Measurements from ENCODE around the gene EFHD2. TPM values are rescaled to one million over a fixed set of nuclear protein-coding genes. Genes with fewer than 3 reads are reported as not detected.

Gene EFHD2
- total and polyA plus RNA-seq, 2 of the 8 experiments (the other 6 are each of a cell fraction or from before 2014, with no cell fraction given) = 24.4 to 25.1 TPM

DNA sequence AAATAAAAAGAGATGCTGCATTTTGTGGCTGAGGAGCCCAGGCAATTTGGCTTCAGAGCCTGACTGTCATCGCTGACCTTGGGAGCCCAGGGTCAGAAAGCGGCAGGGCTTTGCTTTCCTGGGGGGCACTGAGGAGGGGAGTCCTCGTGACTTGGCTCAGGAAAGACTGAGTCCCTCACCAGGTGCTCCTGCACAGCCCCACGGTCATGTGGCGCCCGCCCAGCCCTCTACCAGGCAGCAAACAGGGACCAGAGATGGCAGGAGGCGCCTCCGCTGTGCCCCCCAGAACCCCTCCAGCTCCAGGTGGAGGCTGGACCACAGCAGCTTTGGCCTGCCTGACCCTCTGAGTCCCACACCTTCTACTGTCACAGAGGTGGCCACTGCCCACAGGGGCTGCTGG lies 13.2 kb downstream of the EFHD2 start (continued):
- no peak for TF ChIP-seq EZH2 (IDR thresholded peaks at IDR 0.05; ENCODE audit: low read depth, low read length, severe bottlenecking)
- TF ChIP-seq, protein P1, sequence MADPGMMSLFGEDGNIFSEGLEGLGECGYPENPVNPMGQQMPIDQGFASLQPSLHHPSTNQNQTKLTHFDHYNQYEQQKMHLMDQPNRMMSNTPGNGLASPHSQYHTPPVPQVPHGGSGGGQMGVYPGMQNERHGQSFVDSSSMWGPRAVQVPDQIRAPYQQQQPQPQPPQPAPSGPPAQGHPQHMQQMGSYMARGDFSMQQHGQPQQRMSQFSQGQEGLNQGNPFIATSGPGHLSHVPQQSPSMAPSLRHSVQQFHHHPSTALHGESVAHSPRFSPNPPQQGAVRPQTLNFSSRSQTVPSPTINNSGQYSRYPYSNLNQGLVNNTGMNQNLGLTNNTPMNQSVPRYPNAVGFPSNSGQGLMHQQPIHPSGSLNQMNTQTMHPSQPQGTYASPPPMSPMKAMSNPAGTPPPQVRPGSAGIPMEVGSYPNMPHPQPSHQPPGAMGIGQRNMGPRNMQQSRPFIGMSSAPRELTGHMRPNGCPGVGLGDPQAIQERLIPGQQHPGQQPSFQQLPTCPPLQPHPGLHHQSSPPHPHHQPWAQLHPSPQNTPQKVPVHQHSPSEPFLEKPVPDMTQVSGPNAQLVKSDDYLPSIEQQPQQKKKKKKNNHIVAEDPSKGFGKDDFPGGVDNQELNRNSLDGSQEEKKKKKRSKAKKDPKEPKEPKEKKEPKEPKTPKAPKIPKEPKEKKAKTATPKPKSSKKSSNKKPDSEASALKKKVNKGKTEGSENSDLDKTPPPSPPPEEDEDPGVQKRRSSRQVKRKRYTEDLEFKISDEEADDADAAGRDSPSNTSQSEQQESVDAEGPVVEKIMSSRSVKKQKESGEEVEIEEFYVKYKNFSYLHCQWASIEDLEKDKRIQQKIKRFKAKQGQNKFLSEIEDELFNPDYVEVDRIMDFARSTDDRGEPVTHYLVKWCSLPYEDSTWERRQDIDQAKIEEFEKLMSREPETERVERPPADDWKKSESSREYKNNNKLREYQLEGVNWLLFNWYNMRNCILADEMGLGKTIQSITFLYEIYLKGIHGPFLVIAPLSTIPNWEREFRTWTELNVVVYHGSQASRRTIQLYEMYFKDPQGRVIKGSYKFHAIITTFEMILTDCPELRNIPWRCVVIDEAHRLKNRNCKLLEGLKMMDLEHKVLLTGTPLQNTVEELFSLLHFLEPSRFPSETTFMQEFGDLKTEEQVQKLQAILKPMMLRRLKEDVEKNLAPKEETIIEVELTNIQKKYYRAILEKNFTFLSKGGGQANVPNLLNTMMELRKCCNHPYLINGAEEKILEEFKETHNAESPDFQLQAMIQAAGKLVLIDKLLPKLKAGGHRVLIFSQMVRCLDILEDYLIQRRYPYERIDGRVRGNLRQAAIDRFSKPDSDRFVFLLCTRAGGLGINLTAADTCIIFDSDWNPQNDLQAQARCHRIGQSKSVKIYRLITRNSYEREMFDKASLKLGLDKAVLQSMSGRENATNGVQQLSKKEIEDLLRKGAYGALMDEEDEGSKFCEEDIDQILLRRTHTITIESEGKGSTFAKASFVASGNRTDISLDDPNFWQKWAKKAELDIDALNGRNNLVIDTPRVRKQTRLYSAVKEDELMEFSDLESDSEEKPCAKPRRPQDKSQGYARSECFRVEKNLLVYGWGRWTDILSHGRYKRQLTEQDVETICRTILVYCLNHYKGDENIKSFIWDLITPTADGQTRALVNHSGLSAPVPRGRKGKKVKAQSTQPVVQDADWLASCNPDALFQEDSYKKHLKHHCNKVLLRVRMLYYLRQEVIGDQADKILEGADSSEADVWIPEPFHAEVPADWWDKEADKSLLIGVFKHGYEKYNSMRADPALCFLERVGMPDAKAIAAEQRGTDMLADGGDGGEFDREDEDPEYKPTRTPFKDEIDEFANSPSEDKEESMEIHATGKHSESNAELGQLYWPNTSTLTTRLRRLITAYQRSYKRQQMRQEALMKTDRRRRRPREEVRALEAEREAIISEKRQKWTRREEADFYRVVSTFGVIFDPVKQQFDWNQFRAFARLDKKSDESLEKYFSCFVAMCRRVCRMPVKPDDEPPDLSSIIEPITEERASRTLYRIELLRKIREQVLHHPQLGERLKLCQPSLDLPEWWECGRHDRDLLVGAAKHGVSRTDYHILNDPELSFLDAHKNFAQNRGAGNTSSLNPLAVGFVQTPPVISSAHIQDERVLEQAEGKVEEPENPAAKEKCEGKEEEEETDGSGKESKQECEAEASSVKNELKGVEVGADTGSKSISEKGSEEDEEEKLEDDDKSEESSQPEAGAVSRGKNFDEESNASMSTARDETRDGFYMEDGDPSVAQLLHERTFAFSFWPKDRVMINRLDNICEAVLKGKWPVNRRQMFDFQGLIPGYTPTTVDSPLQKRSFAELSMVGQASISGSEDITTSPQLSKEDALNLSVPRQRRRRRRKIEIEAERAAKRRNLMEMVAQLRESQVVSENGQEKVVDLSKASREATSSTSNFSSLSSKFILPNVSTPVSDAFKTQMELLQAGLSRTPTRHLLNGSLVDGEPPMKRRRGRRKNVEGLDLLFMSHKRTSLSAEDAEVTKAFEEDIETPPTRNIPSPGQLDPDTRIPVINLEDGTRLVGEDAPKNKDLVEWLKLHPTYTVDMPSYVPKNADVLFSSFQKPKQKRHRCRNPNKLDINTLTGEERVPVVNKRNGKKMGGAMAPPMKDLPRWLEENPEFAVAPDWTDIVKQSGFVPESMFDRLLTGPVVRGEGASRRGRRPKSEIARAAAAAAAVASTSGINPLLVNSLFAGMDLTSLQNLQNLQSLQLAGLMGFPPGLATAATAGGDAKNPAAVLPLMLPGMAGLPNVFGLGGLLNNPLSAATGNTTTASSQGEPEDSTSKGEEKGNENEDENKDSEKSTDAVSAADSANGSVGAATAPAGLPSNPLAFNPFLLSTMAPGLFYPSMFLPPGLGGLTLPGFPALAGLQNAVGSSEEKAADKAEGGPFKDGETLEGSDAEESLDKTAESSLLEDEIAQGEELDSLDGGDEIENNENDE (IDR thresholded peaks at IDR 0.05; ENCODE audit: insufficient replicate concordance, low read length) = no peak
- no peak for TF ChIP-seq ASH2L (IDR thresholded peaks at IDR 0.05; ENCODE audit: low read length)
- no peak for TF ChIP-seq POU5F1 (IDR thresholded peaks at IDR 0.05; ENCODE audit: low read depth, low read length)
- no peak for TF ChIP-seq RAD21 (IDR thresholded peaks at IDR 0.05 in 1 of 2, conservative IDR thresholded peaks at IDR 0.05 in 1 of 2; ENCODE audit: low read depth in 2 of 2, low read length in 2 of 2)

All from H1 (cell line).